ENCODE data around the gene LAMA5.

- TF ChIP-seq POLR2AphosphoS5 (IDR thresholded peaks at IDR 0.05) (no peak), POLR2A (IDR thresholded peaks at IDR 0.05) (no peak)
Measured at GRCh38 chr20:62332989-62333819, 33.9 kb downstream of the LAMA5 start.

All from prostate gland (tissue), 1 donor.